GM19035 (cell line): Measurements from ENCODE around the gene CKB.

Experiments
- ATAC-seq: cut with Tn5 transposase; IDR thresholded peaks from one replicate; pipeline ENCODE4 v1.9.1; 2021; ENCODE audit not compliant: unreplicated experiment

CKB gene

DNA sequence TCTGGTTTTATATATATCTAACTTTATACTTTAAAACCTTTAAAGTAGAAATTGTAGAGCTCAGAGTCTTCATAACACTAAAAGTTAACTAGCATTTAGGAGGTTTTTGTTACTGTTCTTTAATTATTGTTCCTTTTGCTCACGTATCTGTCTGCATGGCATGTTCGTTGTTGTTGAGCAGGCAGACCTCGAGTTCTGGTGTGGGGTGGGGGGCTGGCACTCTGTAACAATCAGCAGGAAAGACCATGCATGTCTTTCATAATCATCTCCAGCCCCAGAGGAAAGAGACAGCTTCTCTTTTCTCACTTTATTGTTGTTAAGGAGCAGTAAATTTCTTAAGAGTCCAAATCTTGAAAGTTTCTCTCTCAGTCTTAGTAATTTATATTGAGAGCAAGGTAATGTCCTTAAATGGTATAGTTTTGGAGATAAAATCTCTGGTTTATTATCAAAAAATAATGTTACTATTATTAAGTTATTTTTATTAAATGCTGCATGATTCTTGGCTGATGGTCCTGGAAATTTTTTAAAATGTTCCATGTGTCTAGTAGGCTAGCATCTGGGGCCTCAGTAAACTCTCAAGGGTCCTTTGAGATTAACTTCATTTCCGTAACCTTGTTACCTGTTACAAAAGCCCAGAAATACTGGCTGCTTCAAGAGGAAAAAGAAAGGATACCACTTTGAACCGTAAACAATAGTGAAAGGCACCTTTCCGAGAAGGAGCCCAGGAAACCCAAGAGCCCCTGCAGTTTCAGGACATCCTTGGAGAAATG, 30.3 kb downstream of the CKB start:
- ATAC-seq = no peak

DNA sequence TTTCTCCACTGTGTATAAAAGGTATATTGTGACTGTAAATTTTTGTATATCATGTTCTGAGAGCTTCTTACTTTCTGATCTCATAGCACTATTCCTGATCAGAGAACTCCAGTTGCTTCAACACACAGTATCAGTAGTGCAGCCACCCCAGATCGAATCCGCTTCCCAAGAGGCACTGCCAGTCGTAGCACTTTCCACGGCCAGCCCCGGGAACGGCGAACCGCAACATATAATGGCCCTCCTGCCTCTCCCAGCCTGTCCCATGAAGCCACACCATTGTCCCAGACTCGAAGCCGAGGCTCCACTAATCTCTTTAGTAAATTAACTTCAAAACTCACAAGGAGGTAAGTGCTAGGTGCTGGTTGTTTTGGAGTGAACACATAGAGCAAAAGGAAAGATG, 30.9 kb downstream of the CKB start:
- ATAC-seq = no peak

DNA sequence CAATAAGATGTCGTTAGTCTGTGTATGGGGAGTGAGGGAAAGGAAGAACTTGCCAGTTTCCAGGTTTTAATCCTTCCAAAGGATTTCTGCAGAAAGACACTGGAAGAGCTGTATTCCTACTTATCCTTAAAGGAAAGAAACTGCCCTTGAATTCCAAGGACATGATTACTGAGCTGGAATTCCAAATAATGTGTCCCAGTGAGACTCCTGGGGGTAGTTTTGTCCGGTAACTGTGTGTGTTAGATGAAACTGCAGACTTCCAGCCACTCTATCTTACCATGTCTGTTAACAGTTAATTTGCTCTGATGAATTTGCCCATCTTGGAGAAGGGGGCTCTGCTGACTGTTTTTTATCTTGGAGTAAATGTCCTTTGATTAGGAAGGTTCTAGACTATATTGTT, 33.0 kb downstream of the CKB start:
- no peak for ATAC-seq

DNA sequence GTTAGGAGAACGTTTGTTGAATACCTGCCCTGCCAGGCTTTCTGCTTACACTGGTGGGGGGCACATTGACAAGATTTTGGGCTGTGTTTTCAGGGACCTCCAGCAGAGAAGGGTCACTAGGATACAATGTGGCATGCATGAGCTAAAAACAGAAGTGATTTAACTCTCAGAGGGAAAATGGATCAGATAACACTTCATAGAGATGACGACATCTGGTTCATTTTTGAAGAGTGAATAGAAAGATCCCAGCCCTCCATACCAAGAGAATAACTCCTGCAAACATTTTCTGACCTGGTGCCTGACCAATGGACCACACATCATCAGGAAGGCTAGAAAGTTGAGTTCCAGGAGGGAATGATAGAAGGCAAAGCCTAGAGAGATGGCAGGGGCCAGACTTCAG, 33.7 kb downstream of the CKB start:
- ATAC-seq = no peak

DNA sequence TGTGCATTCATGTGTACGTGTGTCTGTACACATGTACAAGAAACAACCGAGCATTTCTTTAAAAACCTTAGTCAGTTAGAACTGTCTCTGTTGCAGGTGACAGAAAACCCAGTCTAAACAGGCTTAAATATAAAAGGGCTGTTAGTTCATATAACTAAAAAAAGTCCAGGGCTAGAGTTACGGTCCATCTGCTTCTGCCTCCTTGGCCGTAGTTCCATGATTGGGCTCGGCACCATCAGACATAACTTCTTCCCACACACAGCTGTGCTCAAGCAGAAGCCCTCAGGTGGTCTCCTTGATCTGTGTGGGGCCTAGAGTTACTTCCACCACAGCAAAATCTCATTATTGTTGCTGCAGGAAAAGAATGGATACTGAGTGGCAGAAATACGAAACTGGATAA, 34.6 kb downstream of the CKB start:
- no peak for ATAC-seq

DNA sequence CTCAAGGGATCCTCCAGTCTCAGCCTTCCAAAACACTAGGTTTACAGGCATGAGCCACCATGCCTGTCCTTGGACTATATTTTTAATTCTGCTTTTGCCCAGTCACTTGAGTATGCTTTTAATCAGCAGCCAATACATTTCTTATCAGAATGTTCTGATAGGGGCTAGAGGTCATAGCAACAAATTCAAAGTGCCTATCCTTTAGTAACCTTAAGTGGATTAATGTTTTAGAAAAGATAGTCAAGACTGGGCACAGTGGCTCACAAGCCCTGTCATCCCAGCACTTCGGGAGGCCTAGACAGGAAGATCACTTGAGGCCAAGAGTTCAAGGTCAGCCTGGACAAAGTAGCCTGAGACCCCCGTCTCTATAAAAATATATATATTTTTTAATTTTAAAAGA, 37.1 kb downstream of the CKB start:
- no peak for ATAC-seq

DNA sequence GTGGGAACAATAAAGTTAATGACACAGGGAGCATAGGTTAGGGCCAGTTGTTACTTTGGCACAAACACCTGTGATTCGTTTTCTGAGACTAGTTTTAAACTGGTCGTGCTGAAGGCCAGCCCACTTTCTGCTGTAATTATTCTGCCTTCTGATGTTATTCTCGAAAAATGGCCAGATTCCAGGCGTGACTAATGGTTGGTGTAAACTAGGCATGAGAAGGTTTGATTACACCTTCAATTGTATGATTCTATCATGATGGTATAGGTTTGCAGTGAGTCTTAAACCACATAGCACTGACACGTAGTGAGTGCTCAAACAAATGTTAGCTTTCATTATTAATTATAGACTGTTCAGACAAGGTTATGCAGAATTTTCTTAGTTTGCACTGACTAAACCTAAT, 39.0 kb downstream of the CKB start:
- no peak for ATAC-seq

DNA sequence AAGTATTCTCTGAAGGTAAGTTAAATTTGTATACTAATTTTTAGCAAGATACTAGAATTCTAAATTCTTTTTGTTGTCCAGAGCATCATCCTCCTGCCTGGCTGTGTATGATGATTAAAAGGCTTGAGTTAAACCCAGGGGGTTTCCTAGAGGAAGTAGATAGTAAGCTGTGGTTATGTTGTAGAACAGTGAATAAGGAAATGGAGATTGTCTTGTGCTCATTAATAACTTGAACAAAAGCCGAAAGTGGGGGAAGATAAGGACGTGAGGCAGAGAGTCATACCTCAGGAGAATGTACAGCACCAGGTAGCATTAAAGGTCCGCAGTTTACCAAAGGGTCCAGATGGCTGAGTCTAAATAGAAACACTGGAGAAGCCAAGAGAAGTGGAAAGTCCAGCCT, 42.0 kb downstream of the CKB start:
- peak; percentile 71 for ATAC-seq

DNA sequence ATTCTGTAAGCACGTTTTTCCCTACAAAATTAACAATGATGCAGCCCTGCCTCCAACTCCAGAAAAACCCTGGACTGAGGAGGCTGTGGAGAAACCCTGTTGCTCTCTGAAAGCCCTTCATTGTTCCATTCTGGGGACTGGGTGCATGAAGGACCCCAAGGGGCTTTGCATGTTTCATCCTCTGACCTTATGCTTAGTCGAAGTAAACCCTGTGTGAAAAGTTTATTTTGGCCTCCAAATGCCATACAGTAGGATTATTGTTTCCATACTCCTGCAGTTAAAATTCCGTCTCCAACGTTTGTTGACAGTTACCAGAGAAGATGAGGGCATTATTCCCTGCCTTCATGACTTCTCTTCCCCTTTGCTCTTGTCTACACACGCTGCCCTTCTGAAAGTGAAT, 46.0 kb downstream of the CKB start:
- ATAC-seq = no peak

DNA sequence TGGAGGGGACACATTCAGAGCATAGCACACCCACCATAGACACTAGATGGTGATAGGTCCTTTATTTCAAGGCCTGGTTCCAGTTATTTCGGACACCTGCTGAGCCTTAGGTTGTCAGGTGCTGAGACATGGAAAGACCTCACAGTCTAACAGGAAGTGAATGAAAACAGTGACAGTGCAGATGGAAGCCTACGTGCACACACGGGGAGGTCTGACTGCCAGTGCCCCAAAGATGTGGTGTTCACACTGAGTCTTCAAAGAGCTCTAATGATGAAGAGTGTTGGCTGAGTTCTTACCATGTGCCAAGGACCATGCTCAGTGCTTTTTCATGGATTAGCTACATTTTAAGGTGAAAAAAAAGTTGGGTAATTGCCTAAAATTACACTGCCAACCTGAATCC, 46.6 kb downstream of the CKB start:
- ATAC-seq = no peak

DNA sequence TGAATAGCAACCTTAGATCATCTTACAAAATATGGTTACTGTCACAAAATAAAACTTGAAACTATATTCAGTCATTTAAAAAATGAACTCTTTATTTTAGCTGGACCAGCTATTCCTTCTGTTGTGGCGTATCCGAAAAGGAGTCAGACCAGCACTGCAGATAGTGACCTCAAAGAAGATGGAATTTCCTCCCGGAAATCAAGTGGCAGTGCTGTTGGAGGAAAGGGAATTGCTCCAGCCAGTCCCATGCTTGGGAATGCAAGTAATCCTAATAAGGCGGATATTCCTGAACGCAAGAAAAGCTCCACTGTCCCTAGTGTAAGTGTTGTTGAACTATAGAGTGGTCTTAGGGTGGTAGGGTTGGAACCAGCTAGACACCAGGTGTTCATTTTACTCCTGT, 47.7 kb downstream of the CKB start:
- no peak for ATAC-seq

DNA sequence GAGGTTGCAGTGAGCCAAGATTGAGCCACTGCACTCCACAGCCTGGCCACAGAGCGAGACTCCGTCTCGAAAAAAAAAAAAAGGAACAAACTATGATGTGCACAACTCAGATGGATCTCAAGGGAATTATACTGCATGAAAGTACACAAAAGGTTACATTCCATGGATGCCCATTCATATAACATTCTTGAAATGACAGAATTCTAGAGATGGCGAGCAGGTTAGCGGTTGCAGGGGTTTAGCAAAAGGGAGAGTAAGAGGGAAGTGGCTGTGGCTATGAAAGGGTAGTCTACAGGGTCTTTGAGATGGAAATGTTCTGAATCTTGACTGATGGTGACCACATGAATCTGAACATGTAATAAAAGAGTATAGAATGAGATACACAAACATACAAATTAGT, 49.7 kb downstream of the CKB start:
- ATAC-seq = no peak
